ENCODE data around the gene FLRT2. TPM values are rescaled to one million over a fixed set of nuclear protein-coding genes. Genes with fewer than 3 reads are reported as not detected.

The FLRT2 gene
- total RNA-seq, 1 experiment from 2014 or later = 13.2 TPM

GRCh38 chr14:85562630-85563029 is 32.7 kb downstream of the FLRT2 start (continued):
- TF ChIP-seq ERG (CRISPR knock-in tag; IDR thresholded peaks at IDR 0.05) = no peak
- TF ChIP-seq KAT7 (CRISPR knock-in tag; IDR thresholded peaks at IDR 0.05; ENCODE audit: borderline replicate concordance) = no peak
- TF ChIP-seq TCF7 (CRISPR knock-in tag; IDR thresholded peaks at IDR 0.05; ENCODE audit: low read depth) = no peak

GRCh38 chr14:85564841-85565527 is 35.0 kb downstream of the FLRT2 start:
- Mint-ChIP-seq H3K27ac (no peak overlapping the region), H3K9me3 (no peaks in the 10 kb centered on the region), H3K27me3 (ENCODE audit: low read depth) (no peaks in the 10 kb centered on the region), H3K36me3 (no peaks in the 10 kb centered on the region), H3K4me1 (peaks cover 31% of the 10 kb centered on the region), H3K4me3 (no peak overlapping the region)
- TF ChIP-seq ZSCAN18 (CRISPR knock-in tag; IDR thresholded peaks at IDR 0.05) (no peak), TP53 (CRISPR knock-in tag; IDR thresholded peaks at IDR 0.05) (no peak), IRF2 (CRISPR knock-in tag; IDR thresholded peaks at IDR 0.05; ENCODE audit: borderline replicate concordance, low read depth) (no peak), ZNF671 (CRISPR knock-in tag; IDR thresholded peaks at IDR 0.05) (no peak), ZNF512 (CRISPR knock-in tag; IDR thresholded peaks at IDR 0.05; ENCODE audit: borderline replicate concordance) (no peak), JAZF1 (CRISPR knock-in tag; IDR thresholded peaks at IDR 0.05) (no peak), GABPB1 (CRISPR knock-in tag; IDR thresholded peaks at IDR 0.05) (no peak), ZMAT4 (CRISPR knock-in tag; IDR thresholded peaks at IDR 0.05) (no peak), ZNF281 (CRISPR knock-in tag; IDR thresholded peaks at IDR 0.05) (no peak)
- TF ChIP-seq, protein P1, sequence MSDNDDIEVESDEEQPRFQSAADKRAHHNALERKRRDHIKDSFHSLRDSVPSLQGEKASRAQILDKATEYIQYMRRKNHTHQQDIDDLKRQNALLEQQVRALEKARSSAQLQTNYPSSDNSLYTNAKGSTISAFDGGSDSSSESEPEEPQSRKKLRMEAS (CRISPR knock-in tag; IDR thresholded peaks at IDR 0.05) = no peak
- DNase-seq (ENCODE audit: low spot score) (no peak), ATAC-seq (no peak)
- ChIA-PET POLR2A (no interaction called here), CTCF (no interaction called here)

DNA sequence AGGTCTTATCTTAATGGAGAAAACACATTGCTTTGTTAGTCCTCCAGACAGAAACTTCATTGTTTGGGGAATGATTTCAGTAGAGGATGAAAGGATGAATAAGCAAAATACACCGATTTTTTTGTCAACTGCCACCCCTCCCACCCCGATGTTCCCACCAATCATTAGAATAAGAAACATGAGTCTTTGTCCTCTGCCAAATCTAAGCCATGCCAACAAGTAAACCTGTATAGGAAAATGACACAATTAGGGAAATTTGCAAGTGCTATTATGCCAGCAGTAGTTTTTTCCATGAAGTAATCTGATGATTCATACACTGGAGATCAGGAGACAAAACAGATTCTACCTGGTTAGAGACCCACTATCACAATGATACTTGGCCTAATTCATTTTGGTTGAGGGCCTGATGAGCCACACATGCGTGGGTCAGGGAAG is 35.9 kb downstream of the FLRT2 start:
- H3K27ac Mint-ChIP-seq = no peak overlapping the region
- POLR2A ChIA-PET = no interaction called here
- TF ChIP-seq TCF7 (CRISPR knock-in tag; IDR thresholded peaks at IDR 0.05; ENCODE audit: low read depth) (no peak), CREM (CRISPR knock-in tag; IDR thresholded peaks at IDR 0.05) (no peak)
- TF ChIP-seq, protein P2, sequence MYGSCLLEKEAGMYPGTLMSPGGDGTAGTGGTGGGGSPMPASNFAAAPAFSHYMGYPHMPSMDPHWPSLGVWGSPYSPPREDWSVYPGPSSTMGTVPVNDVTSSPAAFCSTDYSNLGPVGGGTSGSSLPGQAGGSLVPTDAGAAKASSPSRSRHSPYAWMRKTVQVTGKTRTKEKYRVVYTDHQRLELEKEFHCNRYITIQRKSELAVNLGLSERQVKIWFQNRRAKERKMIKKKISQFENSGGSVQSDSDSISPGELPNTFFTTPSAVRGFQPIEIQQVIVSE (CRISPR knock-in tag; IDR thresholded peaks at IDR 0.05; ENCODE audit: borderline replicate concordance) = no peak
- DNase-seq (ENCODE audit: low spot score) (no peak), ATAC-seq (no peak)
- H3K36me3 Mint-ChIP-seq = no peaks in the 10 kb centered on the region
- H3K27me3 Mint-ChIP-seq (ENCODE audit: low read depth) = no peaks in the 10 kb centered on the region
- no peaks in the 10 kb centered on the region for H3K9me3 Mint-ChIP-seq
- H3K4me3 Mint-ChIP-seq = no peak overlapping the region
- H3K4me1 Mint-ChIP-seq = peaks cover 30% of the 10 kb centered on the region
- CTCF ChIA-PET = no interaction called here
